ENCODE data around the gene INPP5A.
"Not testable (repeated sequence)": the region's sequence is repeated elsewhere in the genome, so short reads cannot be mapped to it uniquely, and the experiment has no call there.

The INPP5A gene

DNA sequence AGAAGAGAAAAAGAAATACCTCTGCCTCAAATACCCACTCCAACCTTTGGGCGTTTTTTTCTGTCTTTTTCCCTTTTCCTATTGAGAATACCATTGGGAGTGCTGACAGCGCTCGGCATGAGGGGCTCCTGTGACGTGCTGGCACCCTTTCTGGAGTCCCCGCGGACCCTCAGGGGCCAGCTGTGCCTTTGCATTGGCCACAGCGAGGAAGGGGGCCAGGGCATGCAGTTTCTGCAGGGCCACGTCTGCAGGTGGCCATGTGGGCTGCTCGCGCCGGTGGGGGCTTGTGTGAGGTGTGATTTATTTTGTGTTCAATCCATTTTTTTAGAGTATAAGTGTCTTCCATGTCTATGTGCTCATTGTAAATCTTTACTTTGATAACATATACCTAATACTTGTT, 57.4 kb downstream of the INPP5A start:
- DNase-seq (ENCODE audit: low read depth) = no peak
- TF ChIP-seq, protein P1, sequence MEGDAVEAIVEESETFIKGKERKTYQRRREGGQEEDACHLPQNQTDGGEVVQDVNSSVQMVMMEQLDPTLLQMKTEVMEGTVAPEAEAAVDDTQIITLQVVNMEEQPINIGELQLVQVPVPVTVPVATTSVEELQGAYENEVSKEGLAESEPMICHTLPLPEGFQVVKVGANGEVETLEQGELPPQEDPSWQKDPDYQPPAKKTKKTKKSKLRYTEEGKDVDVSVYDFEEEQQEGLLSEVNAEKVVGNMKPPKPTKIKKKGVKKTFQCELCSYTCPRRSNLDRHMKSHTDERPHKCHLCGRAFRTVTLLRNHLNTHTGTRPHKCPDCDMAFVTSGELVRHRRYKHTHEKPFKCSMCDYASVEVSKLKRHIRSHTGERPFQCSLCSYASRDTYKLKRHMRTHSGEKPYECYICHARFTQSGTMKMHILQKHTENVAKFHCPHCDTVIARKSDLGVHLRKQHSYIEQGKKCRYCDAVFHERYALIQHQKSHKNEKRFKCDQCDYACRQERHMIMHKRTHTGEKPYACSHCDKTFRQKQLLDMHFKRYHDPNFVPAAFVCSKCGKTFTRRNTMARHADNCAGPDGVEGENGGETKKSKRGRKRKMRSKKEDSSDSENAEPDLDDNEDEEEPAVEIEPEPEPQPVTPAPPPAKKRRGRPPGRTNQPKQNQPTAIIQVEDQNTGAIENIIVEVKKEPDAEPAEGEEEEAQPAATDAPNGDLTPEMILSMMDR (conservative IDR thresholded peaks at IDR 0.05; ENCODE audit: low read depth, low read length) = no peak

DNA sequence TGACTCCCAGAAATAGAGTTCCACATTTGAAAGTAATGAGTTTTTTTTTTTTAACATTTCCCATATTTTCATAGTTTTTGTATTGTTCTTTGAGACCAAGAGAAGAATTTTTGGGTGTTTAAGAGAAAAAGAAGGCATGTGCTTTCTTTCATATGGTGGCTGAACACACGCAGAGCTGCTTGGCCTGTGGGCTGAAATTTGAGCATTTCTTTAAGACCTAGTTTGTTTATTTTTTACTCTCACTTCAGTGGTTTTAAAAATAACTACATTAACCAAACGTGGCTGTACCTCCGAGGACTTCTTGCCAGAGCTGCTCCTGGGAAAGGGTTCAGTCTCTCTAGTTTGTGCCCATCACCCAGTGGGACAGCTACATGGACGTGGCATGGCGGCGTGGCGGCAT, 58.3 kb downstream of the INPP5A start:
- no peak for DNase-seq (ENCODE audit: low read depth)
- TF ChIP-seq, protein P1 (conservative IDR thresholded peaks at IDR 0.05; ENCODE audit: low read depth, low read length) = no peak
- no peak overlapping the region for H3K4me3 ChIP-seq (ENCODE audit: low read length)

More for the DNA sequence above, 57.4 kb downstream of the INPP5A start:
- H3K4me3 ChIP-seq (ENCODE audit: low read length) = no peak overlapping the region

DNA sequence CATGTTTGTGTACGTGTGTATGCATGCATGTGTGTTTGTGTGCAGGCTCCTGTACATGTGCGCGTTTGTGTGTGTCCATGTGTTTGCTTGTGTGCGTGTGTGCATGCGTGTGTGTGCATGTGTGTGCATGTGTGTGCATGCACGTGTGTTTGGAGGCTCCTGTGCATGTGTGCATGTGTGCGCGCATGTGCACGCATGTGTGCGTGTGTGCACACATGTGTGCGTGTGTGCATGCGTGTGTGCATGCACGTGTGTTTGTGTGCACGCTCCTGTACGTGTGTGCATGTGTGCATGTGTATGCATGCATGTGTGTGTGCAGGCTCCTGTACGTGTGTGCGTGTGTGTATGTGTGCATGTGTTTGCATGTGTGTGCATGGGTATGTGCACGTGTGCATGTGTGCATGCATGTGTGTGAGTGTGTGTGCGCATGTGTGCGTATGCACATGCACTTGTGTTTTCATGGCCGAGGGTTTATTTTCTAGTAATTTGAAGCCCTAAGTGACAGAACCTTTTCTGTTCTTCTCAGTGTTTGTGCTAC, 59.2 kb downstream of the INPP5A start:
- no peak overlapping the region for H3K4me3 ChIP-seq (ENCODE audit: low read length)
- DNase-seq (ENCODE audit: low read depth) = no peak
- TF ChIP-seq, protein P1 (conservative IDR thresholded peaks at IDR 0.05; ENCODE audit: low read depth, low read length) = no peak

DNA sequence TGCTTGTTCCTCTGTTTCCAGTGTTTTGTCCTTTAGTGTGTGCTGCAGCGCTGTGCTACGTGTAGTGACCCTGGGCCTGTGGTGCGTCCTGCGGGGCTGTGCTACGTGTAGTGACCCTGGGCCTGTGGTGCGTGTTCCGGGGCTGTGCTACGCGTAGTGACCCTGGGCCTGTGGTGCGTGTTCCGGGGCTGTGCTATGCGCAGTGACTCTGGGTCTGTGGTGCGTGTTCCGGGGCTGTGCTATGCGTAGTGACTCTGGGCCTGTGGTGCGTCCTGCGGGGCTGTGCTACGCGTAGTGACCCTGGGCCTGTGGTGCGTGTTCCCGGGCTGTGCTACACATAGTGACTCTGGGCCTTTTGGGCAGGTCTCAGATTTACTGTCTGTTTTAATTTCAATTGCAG, 60.1 kb downstream of the INPP5A start:
- H3K4me3 ChIP-seq (ENCODE audit: low read length) = no peak overlapping the region
- TF ChIP-seq, protein P1 (conservative IDR thresholded peaks at IDR 0.05; ENCODE audit: low read depth, low read length) = no peak
- DNase-seq (ENCODE audit: low read depth) = no peak

DNA sequence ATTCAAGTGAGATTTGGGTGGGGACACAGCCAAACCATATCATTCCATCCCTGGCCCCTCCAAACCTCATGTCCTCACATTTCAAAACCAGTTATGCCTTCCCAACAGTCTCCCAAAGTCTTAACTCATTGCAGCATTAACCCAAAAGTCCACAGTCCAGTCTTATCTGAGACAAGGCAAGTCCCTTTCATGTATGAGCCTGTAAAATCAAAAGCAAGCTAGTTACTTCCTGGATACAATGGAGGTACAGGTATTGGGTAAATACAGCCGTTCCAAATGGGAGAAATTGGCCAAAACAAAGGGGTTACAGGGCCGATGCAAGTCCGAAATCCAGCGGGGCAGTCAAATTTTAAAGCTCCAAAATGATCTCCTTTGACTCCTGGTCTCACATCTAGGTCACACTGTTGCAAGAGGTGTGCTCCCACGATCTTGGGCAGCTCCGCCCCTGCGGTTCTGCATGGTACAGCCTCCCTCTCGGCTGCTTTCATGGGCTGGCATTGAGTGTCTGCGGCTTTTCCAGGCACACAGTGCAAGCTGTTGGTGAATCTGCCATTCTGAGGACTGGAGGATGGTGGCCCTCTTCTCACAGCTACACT, 61.5 kb downstream of the INPP5A start:
- not testable (repeated sequence) for DNase-seq (ENCODE audit: low read depth); H3K4me3 ChIP-seq (ENCODE audit: low read length)

DNA sequence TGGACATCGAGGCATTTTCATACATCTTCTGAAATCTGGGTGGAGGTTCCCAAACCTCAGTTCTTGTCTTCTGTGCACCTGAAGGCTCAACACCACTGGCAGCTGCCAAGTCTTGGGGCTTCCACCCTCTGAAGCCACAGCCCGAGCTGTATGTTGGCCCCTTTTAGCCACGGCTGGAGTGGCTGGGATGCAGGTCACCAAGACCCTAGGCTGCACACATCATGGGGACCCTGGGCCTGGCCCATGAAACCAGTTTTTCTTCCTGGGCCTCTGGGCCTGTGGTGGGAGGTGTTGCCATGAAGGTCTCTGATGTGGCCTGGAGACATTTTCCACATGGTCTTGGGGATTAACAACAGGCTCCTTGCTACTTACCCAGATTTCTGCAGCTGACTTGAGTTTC, 62.1 kb downstream of the INPP5A start:
- H3K4me3 ChIP-seq (ENCODE audit: low read length) = no peak overlapping the region
- TF ChIP-seq, protein P1 (conservative IDR thresholded peaks at IDR 0.05; ENCODE audit: low read depth, low read length) = no peak
- no peak for DNase-seq (ENCODE audit: low read depth)

DNA sequence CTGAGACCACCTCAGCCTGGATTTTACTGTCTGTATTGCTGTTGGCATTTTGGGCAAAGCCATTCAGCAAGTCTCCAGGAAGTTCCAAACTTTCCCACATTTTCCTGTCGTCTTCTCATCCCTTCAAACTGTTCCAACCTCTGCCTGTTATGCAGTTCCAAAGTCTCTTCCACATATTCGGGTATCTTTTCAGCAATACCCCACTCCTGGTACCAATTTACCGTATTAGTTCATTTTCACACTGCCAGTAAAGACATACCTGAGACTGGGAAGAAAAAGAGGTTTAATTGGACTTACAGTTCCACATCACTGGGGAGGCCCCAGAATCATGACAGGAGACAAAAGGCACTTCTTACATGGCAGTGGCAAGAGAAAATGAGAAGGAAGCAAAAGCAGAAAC, 62.8 kb downstream of the INPP5A start:
- DNase-seq (ENCODE audit: low read depth) = no peak
- H3K4me3 ChIP-seq (ENCODE audit: low read length) = no peak overlapping the region
- TF ChIP-seq, protein P1 (conservative IDR thresholded peaks at IDR 0.05; ENCODE audit: low read depth, low read length) = no peak
